Liver (tissue), 9 donors: ENCODE data around the gene NR5A2. TPM values are rescaled to one million over a fixed set of nuclear protein-coding genes. Genes with fewer than 3 reads are reported as not detected.

ENCODE experiments used
- DNase-seq: peaks from one replicate; pipeline ENCODE4 v3.0.0-alpha.2; 2017; ENCODE audit warnings: low spot score
- H3K27ac ChIP-seq, 2 donors: one replicate each; pipeline ENCODE4 v1.7.0; 2013; ENCODE audit warnings: inconsistent platforms in 2 of 2, low read length in 2 of 2, control low read depth in 1 of 2, low read depth in 1 of 2, mild to moderate bottlenecking in 1 of 2
- H3K27me3 ChIP-seq, 4 donors: one replicate each; pipeline versions ENCODE4 v1.6.1 to v1.7.0; 2013; ENCODE audit warnings: low read length in 3 of 4, inconsistent platforms in 1 of 4, mild to moderate bottlenecking in 1 of 4, moderate library complexity in 1 of 4; ENCODE audit not compliant: control insufficient read depth in 4 of 4, insufficient read depth in 4 of 4
- H3K36me3 ChIP-seq, 4 donors: one replicate each; pipeline versions ENCODE4 v1.6.1 to v1.7.0; 2013; ENCODE audit warnings: low read length in 3 of 4, mild to moderate bottlenecking in 3 of 4, low read depth in 1 of 4, moderate library complexity in 1 of 4; ENCODE audit not compliant: control insufficient read depth in 4 of 4, insufficient read depth in 3 of 4
- H3K4me1 ChIP-seq, 4 donors: one replicate each; pipeline versions ENCODE4 v1.6.1 to v1.7.0; 2013; ENCODE audit warnings: low read length in 3 of 4, mild to moderate bottlenecking in 3 of 4, moderate library complexity in 1 of 4; ENCODE audit not compliant: control insufficient read depth in 4 of 4, insufficient read depth in 4 of 4
- H3K4me3 ChIP-seq, 3 donors: one replicate each; pipeline versions ENCODE4 v1.6.1 to v1.7.0; 2013; ENCODE audit warnings: low read length in 3 of 3, control low read depth in 1 of 3, low read depth in 1 of 3, mild to moderate bottlenecking in 1 of 3
- H3K9ac ChIP-seq, 2 donors: one replicate each; pipeline ENCODE4 v1.7.0; 2013; ENCODE audit warnings: low read length in 2 of 2, mild to moderate bottlenecking in 2 of 2, moderate library complexity in 2 of 2, control low read depth in 1 of 2, low read depth in 1 of 2
- H3K9me3 ChIP-seq, 4 donors: one replicate each; pipeline versions ENCODE4 v1.6.1 to v1.7.0; 2013; ENCODE audit warnings: low read length in 3 of 4; ENCODE audit not compliant: control insufficient read depth in 4 of 4
- ATF3 ChIP-seq: IDR thresholded peaks from 2 replicates; pipeline ENCODE4 v1.6.1; 2016; ENCODE audit warnings: antibody characterized with exemption
- CTCF ChIP-seq: fragments of 150-350 bp; IDR thresholded peaks from 2 replicates; pipeline ENCODE4 v1.5.1; 2017; ENCODE audit warnings: improper control_type of control experiment, low read depth, low read length; ENCODE audit not compliant: missing input control
- EGR1 ChIP-seq, 2 donors: IDR thresholded peaks; 2 replicates each; pipeline ENCODE4 v1.6.1; 2016 to 2018; ENCODE audit warnings: antibody characterized with exemption in 2 of 2, low read depth in 2 of 2
- FOXA2 ChIP-seq: IDR thresholded peaks from 2 replicates; pipeline ENCODE4 v1.6.1; 2016; ENCODE audit warnings: antibody characterized with exemption
- GABPA ChIP-seq, 2 donors: IDR thresholded peaks in 1 of 2; conservative IDR thresholded peaks in 1 of 2; 2 replicates each; pipeline ENCODE4 v1.6.1; 2016; ENCODE audit warnings: antibody characterized with exemption in 2 of 2, mild to moderate bottlenecking in 1 of 2, moderate library complexity in 1 of 2
- HNF4A ChIP-seq, 2 donors: conservative IDR thresholded peaks; 2 replicates each; pipeline ENCODE4 v1.6.1; 2016; ENCODE audit warnings: antibody characterized with exemption in 2 of 2, mild to moderate bottlenecking in 2 of 2
- HNF4G ChIP-seq: IDR thresholded peaks from 2 replicates; pipeline ENCODE4 v1.6.1; 2016; ENCODE audit warnings: antibody characterized with exemption
- JUND ChIP-seq, 2 donors: IDR thresholded peaks; 2 replicates each; pipeline ENCODE4 v1.6.1; 2016; ENCODE audit warnings: antibody characterized with exemption in 2 of 2
- RAD21 ChIP-seq, 2 donors: IDR thresholded peaks; 2 replicates each; pipeline ENCODE4 v1.6.1; 2016; ENCODE audit warnings: antibody characterized with exemption in 2 of 2, mild to moderate bottlenecking in 2 of 2
- REST ChIP-seq: IDR thresholded peaks from 2 replicates; pipeline ENCODE4 v1.6.1; 2016; ENCODE audit warnings: antibody characterized with exemption, mild to moderate bottlenecking
- RXRA ChIP-seq, 2 donors: IDR thresholded peaks; 2 replicates each; pipeline ENCODE4 v1.6.1; 2017 to 2018; ENCODE audit warnings: antibody characterized with exemption in 2 of 2, mild to moderate bottlenecking in 1 of 2
- TAF1 ChIP-seq: conservative IDR thresholded peaks from 2 replicates; pipeline ENCODE4 v1.6.1; 2016; ENCODE audit warnings: antibody characterized with exemption, mild to moderate bottlenecking
- YY1 ChIP-seq: IDR thresholded peaks from 2 replicates; pipeline ENCODE4 v1.6.1; 2016; ENCODE audit warnings: antibody characterized with exemption, mild to moderate bottlenecking
- ZBTB33 ChIP-seq: IDR thresholded peaks from 2 replicates; pipeline ENCODE4 v1.6.1; 2016; ENCODE audit warnings: antibody characterized with exemption
- WGBS: extraction: QIAGEN DNeasy Blood & Tissue Kit; methylation state at CpG from one replicate; pipeline ENCODE4 v1.1.7; 2013; 5-methylcytosine and 5-hydroxymethylcytosine counted together
- polyA plus RNA-seq, 2 donors: library from polyadenylated mRNA; stranded (reverse) in 1 of 2; unstranded in 1 of 2; fragments of 200-250 nt in 1 of 2; fragments of >200 nt in 1 of 2; fragmentation: Nextera tagmentation in 1 of 2; extraction: Ambion mirVana in 1 of 2; gene quantifications; one replicate each; pipeline versions ENCODE4 v1.2.1 to v1.2.3, GENCODE V29; 2013 to 2015
- total RNA-seq, 2 donors: library from RNA; depleted of rRNA; stranded (reverse); fragments of >200 nt; gene quantifications; one replicate each; pipeline ENCODE4 v1.2.3, GENCODE V29; 2014
- donor health status: healthy.
- donor health status: healthy.
- donor health status: healthy.
- donor health status: healthy.
- donor health status: healthy.

Gene NR5A2
- total and polyA plus RNA-seq, 4 donors = 10.0 to 37.5 (median 21.1) TPM

- no peak overlapping the region for H3K27ac ChIP-seq
- no peaks in the 10 kb centered on the region for H3K27me3 ChIP-seq
- H3K36me3 ChIP-seq = peaks cover 0 to 3% (median 2%) of the 10 kb centered on the region in 4 donors
- no peak for TF ChIP-seq ZBTB33
- no peak for TF ChIP-seq FOXA2
- TF ChIP-seq RAD21 (IDR thresholded peaks at IDR 0.05) = peak in 1 of 2 donors; percentile 11
- WGBS = 38% methylated on average over 4 of the region's 4 CpGs
- DNase-seq = no peak
- H3K4me1 ChIP-seq = peaks cover 1 to 21% (median 9%) of the 10 kb centered on the region in 4 donors
- H3K9ac ChIP-seq = no peak overlapping the region
- H3K9me3 ChIP-seq = no peaks in the 10 kb centered on the region
- H3K4me3 ChIP-seq = no peak overlapping the region
Observed at GRCh38 chr1:200072636-200073285, 45.3 kb downstream of the NR5A2 start.

- H3K27ac ChIP-seq = no peak overlapping the region
- DNase-seq = no peak
- peaks cover 1 to 21% (median 9%) of the 10 kb centered on the region in 4 donors for H3K4me1 ChIP-seq
- no peak overlapping the region for H3K9ac ChIP-seq
- TF ChIP-seq REST (no peak), ATF3 (no peak), RAD21 (IDR thresholded peaks at IDR 0.05) (no peak), TAF1 (no peak), YY1 (no peak), GABPA (IDR thresholded peaks at IDR 0.05 in 1 of 2, conservative IDR thresholded peaks at IDR 0.05 in 1 of 2) (no peak), HNF4G (no peak), RXRA (IDR thresholded peaks at IDR 0.05) (no peak), HNF4A (conservative IDR thresholded peaks at IDR 0.05) (no peak), CTCF (no peak), EGR1 (IDR thresholded peaks at IDR 0.05; ENCODE audit: low read depth in 2 of 2) (no peak), JUND (IDR thresholded peaks at IDR 0.05) (no peak)
- 97% methylated on average over 1 of the region's 1 CpG for WGBS
- H3K27me3 ChIP-seq = no peaks in the 10 kb centered on the region
- no peak overlapping the region for H3K4me3 ChIP-seq
- H3K9me3 ChIP-seq = no peaks in the 10 kb centered on the region
- peaks cover 0 to 3% (median 2%) of the 10 kb centered on the region in 4 donors for H3K36me3 ChIP-seq
Observed at GRCh38 chr1:200073286-200073637, 45.8 kb downstream of the NR5A2 start.
